ENCODE data around the gene CD248.
A peak's percentile ranks its signal among the peaks of the same experiment; 100 is the strongest.
"Not testable (repeated sequence)": the region's sequence is repeated elsewhere in the genome, so short reads cannot be mapped to it uniquely, and the experiment has no call there.

The CD248 gene

GRCh38 chr11:66289548-66290329, 27.1 kb downstream of the CD248 start:
- peak; percentile 73 for DNase-seq (ENCODE audit: low read depth)

GRCh38 chr11:66288671-66289547, 27.9 kb downstream of the CD248 start, which contains the start of gene YIF1A:
Gene YIF1A, minus strand, starts transcription at chr11:66289143. Its CDS starts 158 bp downstream, at chr11:66288985.
- DNase-seq (ENCODE audit: low read depth) = peak; percentile 98

GRCh38 chr11:66287889-66288670, 28.8 kb downstream of the CD248 start:
- DNase-seq (ENCODE audit: low read depth) = no peak

GRCh38 chr11:66287211-66287888, 29.5 kb downstream of the CD248 start:
- no peak for DNase-seq (ENCODE audit: low read depth)

GRCh38 chr11:66286699-66287098, 30.1 kb downstream of the CD248 start:
- DNase-seq (ENCODE audit: low read depth) = no peak

GRCh38 chr11:66285250-66285947, 31.4 kb downstream of the CD248 start:
- DNase-seq (ENCODE audit: low read depth) = no peak

GRCh38 chr11:66284526-66285078, 32.2 kb downstream of the CD248 start:
- DNase-seq (ENCODE audit: low read depth) = no peak

- DNase-seq (ENCODE audit: low read depth) = no peak
Observed at GRCh38 chr11:66283461-66284105, 33.3 kb downstream of the CD248 start.

GRCh38 chr11:66282468-66283455, 34.1 kb downstream of the CD248 start:
- DNase-seq (ENCODE audit: low read depth) = peak; percentile 100

GRCh38 chr11:66281776-66282467, 34.9 kb downstream of the CD248 start:
- DNase-seq (ENCODE audit: low read depth) = no peak

- no peak for DNase-seq (ENCODE audit: low read depth)
Observed at GRCh38 chr11:66281001-66281400, 35.8 kb downstream of the CD248 start.

- no peak for DNase-seq (ENCODE audit: low read depth)
Observed at GRCh38 chr11:66280428-66280827, 36.4 kb downstream of the CD248 start.

GRCh38 chr11:66279092-66279734, 37.6 kb downstream of the CD248 start:
- DNase-seq (ENCODE audit: low read depth) = no peak

GRCh38 chr11:66278363-66279091, 38.3 kb downstream of the CD248 start:
- DNase-seq (ENCODE audit: low read depth) = no peak

GRCh38 chr11:66277471-66278362, 39.1 kb downstream of the CD248 start, which contains the start of gene CNIH2:
Gene CNIH2, plus strand, starts transcription at chr11:66278175. Its CDS starts 282 bp downstream, at chr11:66278457.
- no peak for DNase-seq (ENCODE audit: low read depth)

GRCh38 chr11:66277064-66277463, 39.8 kb downstream of the CD248 start:
- not testable (repeated sequence) for DNase-seq (ENCODE audit: low read depth)

Data from activated gamma-delta T cell treated with anti-CD3 and anti-CD28 coated beads, Interleukin-2, amount 50 U/mL, for 16 hours (primary cell).